Adrenal gland (tissue), 12 donors: Measurements from ENCODE around the gene GDF10. TPM values are rescaled to one million over a fixed set of nuclear protein-coding genes. Genes with fewer than 3 reads are reported as not detected.

Experiments
- DNase-seq, 7 donors: peaks; one replicate each; pipeline ENCODE4 v3.0.0-alpha.2; 2019 to 2020
- H3K27ac ChIP-seq, 5 donors: fragments of 200-600 bp; sonication (generic) in 4 of 5; 1 replicate in 3 of 5; 2 replicates in 2 of 5; pipeline versions ENCODE4 v1.5.1 to v1.8.0; 2016 to 2020; ENCODE audit warnings: mild to moderate bottlenecking in 1 of 5
- H3K27me3 ChIP-seq: fragments of 200-600 bp; 2 replicates; pipeline ENCODE4 v1.8.0; 2021
- H3K36me3 ChIP-seq, 2 donors: fragments of 200-600 bp; replicated peaks in 1 of 2; 1 replicate in 1 of 2; 2 replicates in 1 of 2; pipeline versions ENCODE4 v1.5.1 to v1.8.0; 2018 to 2022
- H3K4me1 ChIP-seq, 2 donors: fragments of 200-600 bp; replicated peaks in 1 of 2; 1 replicate in 1 of 2; 2 replicates in 1 of 2; pipeline versions ENCODE4 v1.5.1 to v1.8.0; 2018 to 2021
- H3K4me3 ChIP-seq, 4 donors: fragments of 200-600 bp; sonication (generic) in 3 of 4; one replicate each; pipeline ENCODE4 v1.5.1; 2016 to 2018
- H3K9me3 ChIP-seq, 3 donors: fragments of 200-600 bp; sonication (generic) in 1 of 3; replicated peaks in 1 of 3; 1 replicate in 2 of 3; 2 replicates in 1 of 3; pipeline versions ENCODE4 v1.5.1 to v1.8.0; 2016 to 2021
- POLR2A ChIP-seq, 2 donors: fragments of 450-650 bp; IDR thresholded peaks; one replicate each; pipeline ENCODE4 v1.6.1; 2017; ENCODE audit warnings: antibody characterized with exemption in 2 of 2, mild to moderate bottlenecking in 2 of 2, moderate library complexity in 1 of 2
- WGBS, 4 donors: extraction: QIAGEN DNeasy Blood & Tissue Kit in 2 of 4; methylation state at CpG; one replicate each; pipeline versions ENCODE4 v1.1.5 to v1.1.7; 2013 to 2017; 5-methylcytosine and 5-hydroxymethylcytosine counted together
- intact Hi-C, 2 donors: fragments of 100-400 bp; cut with DNase I; formaldehyde crosslinking; loops; one replicate each; pipeline versions ENCODE4 v1.14.1 to v1.15.0; 2022 to 2023
- polyA plus RNA-seq, 3 donors: library from polyadenylated mRNA; stranded (reverse); fragments of 200-250 nt in 2 of 3; fragments of 350-450 nt in 1 of 3; fragmentation: Illumina TruSeq in 1 of 3; extraction: RNeasy Lipid Tissue Mini Kit (QIAGEN cat#74804) in 1 of 3; gene quantifications; one replicate each; pipeline ENCODE4 v1.2.3, GENCODE V29; 2013 to 2014
- total RNA-seq, 9 donors: library from RNA; depleted of rRNA in 4 of 9; stranded (reverse); fragments of >200 nt in 4 of 9; fragments of 120-200 nt in 1 of 9; fragmentation: NEBNext Ultra II Directional in 1 of 9; extraction: Animal tissue kit (Norgen Biotek cat#: 25700) in 1 of 9; gene quantifications; one replicate each; pipeline versions ENCODE4 v1.1.0 to v1.2.4, GENCODE V29; 2013 to 2023
- TF ChIP-seq, protein P1 (sequence below), 6 experiments: fragments of 450-650 bp in 4 of 6; fragments of 200-600 bp in 2 of 6; sonication (generic) in 1 of 6; IDR thresholded peaks; 1 replicate in 5 of 6; 2 replicates in 1 of 6; pipeline versions ENCODE4 v1.5.1 to v1.8.0; 2016 to 2021; ENCODE audit warnings: antibody characterized with exemption in 6 of 6, mild to moderate bottlenecking in 2 of 6, moderate library complexity in 1 of 6
- donor health status: healthy with polysubstance abuse.
- donor health status: Bipolar disorder and iron deficiency.
- donor health status: DM: yes; HTN: yes; CAD: no.
- donor health status: DM: no; HTN: no; CAD: no.
- donor health status: DM: no; HTN: no; CAD: no.
- donor health status: DM: yes; HTN: yes; CAD: no.

Gene GDF10
- total and polyA plus RNA-seq, 12 donors: 0.06 to 8.5 (median 1.2) TPM; not detected in 1

- WGBS, 4 donors: 70 to 80% (median 76%) methylated on average over 6 to 9 of the region's 9 CpGs
- DNase-seq: peak in 2 of 7 donors; percentile 3 to 14
- H3K9me3 ChIP-seq: no peaks in the 10 kb centered on the region
Measured at GRCh38 chr10:47288916-47289495, 11.0 kb upstream of the GDF10 start.

GRCh38 chr10:47289921-47290320 lies 10.1 kb upstream of the GDF10 start:
- no peak for TF ChIP-seq POLR2A (IDR thresholded peaks at IDR 0.05)
- TF ChIP-seq, protein P1, sequence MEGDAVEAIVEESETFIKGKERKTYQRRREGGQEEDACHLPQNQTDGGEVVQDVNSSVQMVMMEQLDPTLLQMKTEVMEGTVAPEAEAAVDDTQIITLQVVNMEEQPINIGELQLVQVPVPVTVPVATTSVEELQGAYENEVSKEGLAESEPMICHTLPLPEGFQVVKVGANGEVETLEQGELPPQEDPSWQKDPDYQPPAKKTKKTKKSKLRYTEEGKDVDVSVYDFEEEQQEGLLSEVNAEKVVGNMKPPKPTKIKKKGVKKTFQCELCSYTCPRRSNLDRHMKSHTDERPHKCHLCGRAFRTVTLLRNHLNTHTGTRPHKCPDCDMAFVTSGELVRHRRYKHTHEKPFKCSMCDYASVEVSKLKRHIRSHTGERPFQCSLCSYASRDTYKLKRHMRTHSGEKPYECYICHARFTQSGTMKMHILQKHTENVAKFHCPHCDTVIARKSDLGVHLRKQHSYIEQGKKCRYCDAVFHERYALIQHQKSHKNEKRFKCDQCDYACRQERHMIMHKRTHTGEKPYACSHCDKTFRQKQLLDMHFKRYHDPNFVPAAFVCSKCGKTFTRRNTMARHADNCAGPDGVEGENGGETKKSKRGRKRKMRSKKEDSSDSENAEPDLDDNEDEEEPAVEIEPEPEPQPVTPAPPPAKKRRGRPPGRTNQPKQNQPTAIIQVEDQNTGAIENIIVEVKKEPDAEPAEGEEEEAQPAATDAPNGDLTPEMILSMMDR (IDR thresholded peaks at IDR 0.05): no peak
- Histone ChIP-seq H3K9me3 (no peaks in the 10 kb centered on the region), H3K27ac (no peak overlapping the region), H3K36me3 (no peaks in the 10 kb centered on the region), H3K4me1 (no peaks in the 10 kb centered on the region), H3K4me3 (no peak overlapping the region), H3K27me3 (no peaks in the 10 kb centered on the region)
- peak in 2 of 7 donors; percentile 3 to 13 for DNase-seq
- intact Hi-C loops: no loop called here
- WGBS, 4 donors: 92 to 98% (median 92%) methylated on average over 4 to 6 of the region's 6 CpGs; no CpG with 5 or more reads in 1 of the 4 donors

More at GRCh38 chr10:47288916-47289495, 11.0 kb upstream of the GDF10 start:
- intact Hi-C loops: no loop called here
- Histone ChIP-seq H3K27me3 (no peaks in the 10 kb centered on the region), H3K36me3 (no peaks in the 10 kb centered on the region), H3K4me1 (no peaks in the 10 kb centered on the region), H3K4me3 (no peak overlapping the region), H3K27ac (no peak overlapping the region)
- TF ChIP-seq, protein P1 (IDR thresholded peaks at IDR 0.05): no peak
- no peak for TF ChIP-seq POLR2A (IDR thresholded peaks at IDR 0.05)

- DNase-seq: peak in 2 of 7 donors; percentile 1 to 5
- no peak for TF ChIP-seq POLR2A (IDR thresholded peaks at IDR 0.05)
- TF ChIP-seq, protein P1 (IDR thresholded peaks at IDR 0.05): no peak
- Histone ChIP-seq H3K27me3 (no peaks in the 10 kb centered on the region), H3K36me3 (no peaks in the 10 kb centered on the region), H3K4me3 (no peak overlapping the region), H3K4me1 (no peaks in the 10 kb centered on the region), H3K27ac (no peak overlapping the region), H3K9me3 (no peaks in the 10 kb centered on the region)
- 72 to 82% (median 78%) methylated on average over 2 to 3 of the region's 3 CpGs for WGBS, 4 donors
- intact Hi-C loops: no loop called here
Measured at GRCh38 chr10:47290338-47290737, 9.7 kb upstream of the GDF10 start.

DNA sequence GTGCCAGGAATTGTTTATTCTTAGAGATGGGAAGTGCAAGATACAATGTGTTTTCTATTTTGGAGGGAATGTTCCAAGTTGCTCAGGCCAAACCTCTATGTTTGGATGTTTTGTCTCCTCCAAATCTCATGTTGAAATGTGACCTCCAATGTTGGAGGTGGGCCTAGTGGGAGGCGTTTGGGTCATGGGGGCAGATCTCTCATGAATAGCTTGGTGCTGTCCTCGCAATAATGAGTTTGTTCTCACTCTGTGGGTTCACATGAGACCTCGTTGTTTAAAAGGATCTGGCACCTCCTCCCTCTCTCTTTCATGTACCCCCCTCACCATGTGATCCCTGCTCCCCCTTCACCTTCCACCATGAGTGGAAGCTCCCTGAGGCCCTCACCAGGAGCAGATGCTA lies 8.3 kb upstream of the GDF10 start:
- DNase-seq: peak in 1 of 7 donors; percentile 2

More for the DNA sequence above, 8.3 kb upstream of the GDF10 start:
- H3K27me3 ChIP-seq: no peaks in the 10 kb centered on the region
- H3K36me3 ChIP-seq: no peaks in the 10 kb centered on the region
- intact Hi-C loops: no loop called here
- TF ChIP-seq, protein P1 (IDR thresholded peaks at IDR 0.05): no peak
- no peak for TF ChIP-seq POLR2A (IDR thresholded peaks at IDR 0.05)
- H3K27ac ChIP-seq: no peak overlapping the region
- H3K4me1 ChIP-seq: no peaks in the 10 kb centered on the region
- WGBS, 4 donors: 55 to 67% (median 60%) methylated on average over 3 of the region's 3 CpGs
- H3K4me3 ChIP-seq: no peak overlapping the region
- no peaks in the 10 kb centered on the region for H3K9me3 ChIP-seq
